HepG2 (cell line): ENCODE results near the gene ADGRD1. TPM values are rescaled to one million over a fixed set of nuclear protein-coding genes. Genes with fewer than 3 reads are reported as not detected.

Experiments
- AHDC1 ChIP-seq: sonication (generic); formaldehyde crosslinking; IDR thresholded peaks from 2 replicates; pipeline ENCODE4 v1.5.1; 2020; ENCODE audit warnings: mild to moderate bottlenecking, missing genetic modification reagents, borderline replicate concordance
- ASH2L ChIP-seq: fragments of 300-600, 200-600 bp; sonication (generic); IDR thresholded peaks from 2 replicates; pipeline ENCODE4 v1.7.0; 2017; ENCODE audit warnings: low read depth, mild to moderate bottlenecking, moderate library complexity, mixed read lengths, low read length; ENCODE audit not compliant: insufficient read length
- DNMT3B ChIP-seq: conservative IDR thresholded peaks from 2 replicates; pipeline ENCODE4 v1.6.1; 2016; ENCODE audit warnings: missing biosample characterization, control low read depth
- FOSL2 ChIP-seq: sonication (generic); formaldehyde crosslinking; IDR thresholded peaks from 2 replicates; pipeline ENCODE4 v1.4.0; 2020; ENCODE audit warnings: missing genetic modification reagents
- KLF6 ChIP-seq: IDR thresholded peaks from 2 replicates; pipeline ENCODE4 v1.8.0; 2016; ENCODE audit warnings: missing biosample characterization, missing genetic modification reagents
- MAFK ChIP-seq, 2 experiments: IDR thresholded peaks in 1 of 2; conservative IDR thresholded peaks in 1 of 2; 2 replicates each; pipeline ENCODE4 v1.6.1; 2011; ENCODE audit warnings: improper control_type of control experiment in 2 of 2, low read length in 2 of 2
- NONO ChIP-seq, 2 experiments: fragments of 450-650 bp in 1 of 2; sonication (generic) in 1 of 2; formaldehyde crosslinking in 1 of 2; IDR thresholded peaks in 1 of 2; conservative IDR thresholded peaks in 1 of 2; 2 replicates each; pipeline versions ENCODE4 v1.6.1 to v1.8.0; 2017 to 2022; ENCODE audit warnings: mild to moderate bottlenecking in 1 of 2, missing genetic modification reagents in 1 of 2, moderate library complexity in 1 of 2
- NPAS2 ChIP-seq: sonication (generic); formaldehyde crosslinking; IDR thresholded peaks from 2 replicates; pipeline ENCODE4 v1.8.0; 2022; ENCODE audit warnings: mild to moderate bottlenecking, missing genetic modification reagents, borderline replicate concordance
- PPARG ChIP-seq: conservative IDR thresholded peaks from 2 replicates; pipeline ENCODE4 v1.6.1; 2016; ENCODE audit warnings: missing biosample characterization, missing genetic modification reagents
- RFXANK ChIP-seq: IDR thresholded peaks from 2 replicates; pipeline ENCODE4 v1.6.1; 2016
- SMARCC2 ChIP-seq: fragments of 450-650 bp; IDR thresholded peaks from 2 replicates; pipeline ENCODE4 v1.6.1; 2017; ENCODE audit warnings: antibody characterized with exemption, mild to moderate bottlenecking
- TCF7L2 ChIP-seq: IDR thresholded peaks from 2 replicates; pipeline ENCODE4 v1.6.1; 2011; ENCODE audit warnings: mild to moderate bottlenecking, low read depth, low read length, moderate library complexity
- TEAD3 ChIP-seq: optimal IDR thresholded peaks from 2 replicates; pipeline ENCODE3; 2016; ENCODE audit warnings: borderline replicate concordance
- ZHX1 ChIP-seq: sonication (generic); formaldehyde crosslinking; IDR thresholded peaks from 2 replicates; pipeline ENCODE4 v1.8.1; 2022; ENCODE audit warnings: low read depth, mild to moderate bottlenecking, missing genetic modification reagents
- ZNF503 ChIP-seq: sonication (generic); formaldehyde crosslinking; IDR thresholded peaks from 2 replicates; pipeline ENCODE4 v1.4.0; 2020; ENCODE audit warnings: missing genetic modification reagents
- ZNF598 ChIP-seq: sonication (generic); formaldehyde crosslinking; IDR thresholded peaks from 2 replicates; pipeline ENCODE4 v1.5.1; 2020; ENCODE audit warnings: mild to moderate bottlenecking, missing genetic modification reagents, borderline replicate concordance
- ZNF777 ChIP-seq: sonication (generic); formaldehyde crosslinking; IDR thresholded peaks from 2 replicates; pipeline ENCODE4 v1.4.0; 2020; ENCODE audit warnings: missing genetic modification reagents
- polyA plus RNA-seq, 8 experiments: library from polyadenylated mRNA; depleted of rRNA in 3 of 8; stranded (reverse) in 7 of 8; unstranded in 1 of 8; fragments of >200 nt; fragmentation: Illumina TruSeq in 4 of 8; extraction: Trizol in 4 of 8; gene quantifications; 2 replicates each; pipeline versions ENCODE4 v1.2.1 to v1.2.3, GENCODE V29; 2011 to 2016; ENCODE audit warnings: low read depth in 4 of 8, missing spikeins in 1 of 8, mixed read lengths in 1 of 8; ENCODE audit not compliant: insufficient read depth in 1 of 8
- total RNA-seq, 5 experiments: library from RNA; depleted of rRNA; stranded (reverse); fragments of >200 nt; fragmentation: Illumina TruSeq; extraction: Trizol; gene quantifications; 2 replicates each; pipeline ENCODE4 v1.2.3, GENCODE V29; 2016; ENCODE audit warnings: low read depth in 1 of 5

Gene ADGRD1
- total and polyA plus RNA-seq, 2 of the 13 experiments (the other 11 are each of a cell fraction or from before 2014, with no cell fraction given), result 0.46 to 12.4 TPM

GRCh38 chr12:131012279-131013069 lies 58.8 kb downstream of the ADGRD1 start (continued):
- peak; percentile 86; the same call in 1 of the 2 replicates for TF ChIP-seq AHDC1 (CRISPR knock-in tag)
- TF ChIP-seq ZNF598 (CRISPR knock-in tag), result no peak
- TF ChIP-seq SMARCC2, result no peak
- peak; percentile 69 for TF ChIP-seq ASH2L
- TF ChIP-seq DNMT3B (CRISPR knock-in tag), result no peak
- 0 out of 4 replicates have a peak, but pooled peaks of 1 of the 2 experiments have one; percentile 8 for TF ChIP-seq MAFK (conservative IDR thresholded peaks at IDR 0.05 in 1 of 2, IDR thresholded peaks at IDR 0.05 in 1 of 2; ENCODE audit: low read length in 2 of 2)
- TF ChIP-seq ZNF503 (CRISPR knock-in tag), result peak; percentile 80
- peak; percentile 73 for TF ChIP-seq ZHX1 (CRISPR knock-in tag)
- peak; percentile 79 for TF ChIP-seq TEAD3 (CRISPR knock-in tag)
- TF ChIP-seq NONO (IDR thresholded peaks at IDR 0.05), result no peak
- TF ChIP-seq NONO (CRISPR knock-in tag; conservative IDR thresholded peaks at IDR 0.05), result peak; percentile 83
- TF ChIP-seq KLF6, result no peak
- peak; percentile 21; the same call in 1 of the 2 replicates for TF ChIP-seq PPARG (CRISPR knock-in tag)
- no peak for TF ChIP-seq ZNF777
- no peak for TF ChIP-seq NPAS2 (CRISPR knock-in tag)
- no peak for TF ChIP-seq TCF7L2
- TF ChIP-seq FOSL2 (CRISPR knock-in tag), result peak; percentile 90
- TF ChIP-seq RFXANK (CRISPR knock-in tag), result 0 out of 2 replicates have a peak, but pooled peaks have one; percentile 53
